Measurements from ENCODE around the gene EEA1. TPM values are rescaled to one million over a fixed set of nuclear protein-coding genes. Genes with fewer than 3 reads are reported as not detected.

The EEA1 gene
- total and polyA plus RNA-seq, 2 experiments from 2014 or later: 19.1 to 20.7 TPM

- TF ChIP-seq EZH2phosphoT487 (IDR thresholded peaks at IDR 0.05; ENCODE audit: low read depth, severe bottlenecking, unreplicated experiment): no peak
- TF ChIP-seq EZH2 (IDR thresholded peaks at IDR 0.05; ENCODE audit: borderline replicate concordance): no peak
- no peak for TF ChIP-seq CTCF (IDR thresholded peaks at IDR 0.05; ENCODE audit: poor library complexity)
- Histone ChIP-seq H3K36me3 (replicated peaks; ENCODE audit: insufficient read depth, low read depth) (no peaks in the 10 kb centered on the region), H3K27me3 (no peaks in the 10 kb centered on the region), H2AFZ (no peak overlapping the region), H3K4me3 (no peak overlapping the region), H3K79me2 (peaks cover 7% of the 10 kb centered on the region), H3K4me1 (ENCODE audit: insufficient read depth) (no peaks in the 10 kb centered on the region), H3K27ac (no peak overlapping the region), H3K4me2 (no peak overlapping the region), H4K20me1 (ENCODE audit: insufficient read depth, poor library complexity, severe bottlenecking) (no peaks in the 10 kb centered on the region), H3K9me3 (ENCODE audit: low read depth) (no peaks in the 10 kb centered on the region), H3K9me2 (replicated peaks; ENCODE audit: insufficient read depth) (no peaks in the 10 kb centered on the region)
- 71% methylated on average over 2 of the region's 2 CpGs for WGBS (ENCODE audit: low lambda C conversion rate, missing lambda C conversion rate)
- DNase-seq (ENCODE audit: low spot score): no peak
These were observed 62.7 kb downstream of the EEA1 start for GRCh38 chr12:92866418-92866817.

- no peak overlapping the region for H2AFZ ChIP-seq
- H3K27ac ChIP-seq: no peak overlapping the region
- no peaks in the 10 kb centered on the region for H4K20me1 ChIP-seq (ENCODE audit: insufficient read depth, poor library complexity, severe bottlenecking)
- H3K4me2 ChIP-seq: no peak overlapping the region
- no peaks in the 10 kb centered on the region for H3K36me3 ChIP-seq (replicated peaks; ENCODE audit: insufficient read depth, low read depth)
- no peaks in the 10 kb centered on the region for H3K27me3 ChIP-seq
- H3K9me3 ChIP-seq (ENCODE audit: low read depth): no peaks in the 10 kb centered on the region
- DNase-seq (ENCODE audit: low spot score): no peak
- H3K4me1 ChIP-seq (ENCODE audit: insufficient read depth): no peaks in the 10 kb centered on the region
- H3K4me3 ChIP-seq: no peak overlapping the region
- WGBS (ENCODE audit: low lambda C conversion rate, missing lambda C conversion rate): 96% methylated on average over 1 of the region's 1 CpG
- peaks cover 7% of the 10 kb centered on the region for H3K79me2 ChIP-seq
- TF ChIP-seq CTCF (IDR thresholded peaks at IDR 0.05; ENCODE audit: poor library complexity) (no peak), EZH2 (IDR thresholded peaks at IDR 0.05; ENCODE audit: borderline replicate concordance) (no peak), EZH2phosphoT487 (IDR thresholded peaks at IDR 0.05; ENCODE audit: low read depth, severe bottlenecking, unreplicated experiment) (no peak)
- H3K9me2 ChIP-seq (replicated peaks; ENCODE audit: insufficient read depth): no peaks in the 10 kb centered on the region
These were observed 65.8 kb downstream of the EEA1 start for GRCh38 chr12:92863251-92863650.

- Histone ChIP-seq H3K4me3 (no peak overlapping the region), H2AFZ (no peak overlapping the region), H3K9me2 (replicated peaks; ENCODE audit: insufficient read depth) (no peaks in the 10 kb centered on the region), H4K20me1 (ENCODE audit: insufficient read depth, poor library complexity, severe bottlenecking) (no peaks in the 10 kb centered on the region), H3K27me3 (no peaks in the 10 kb centered on the region), H3K4me2 (no peak overlapping the region), H3K36me3 (replicated peaks; ENCODE audit: insufficient read depth, low read depth) (no peaks in the 10 kb centered on the region), H3K27ac (no peak overlapping the region), H3K4me1 (ENCODE audit: insufficient read depth) (no peaks in the 10 kb centered on the region), H3K9me3 (ENCODE audit: low read depth) (no peaks in the 10 kb centered on the region), H3K79me2 (peaks cover 7% of the 10 kb centered on the region)
- DNase-seq (ENCODE audit: low spot score): no peak
- no peak for TF ChIP-seq CTCF (IDR thresholded peaks at IDR 0.05; ENCODE audit: poor library complexity)
- 97% methylated on average over 4 of the region's 4 CpGs for WGBS (ENCODE audit: low lambda C conversion rate, missing lambda C conversion rate)
These were observed 67.7 kb downstream of the EEA1 start for GRCh38 chr12:92861381-92861780.

- no peaks in the 10 kb centered on the region for H4K20me1 ChIP-seq (ENCODE audit: insufficient read depth, poor library complexity, severe bottlenecking)
- H3K4me2 ChIP-seq: no peak overlapping the region
- TF ChIP-seq EZH2phosphoT487 (IDR thresholded peaks at IDR 0.05; ENCODE audit: low read depth, severe bottlenecking, unreplicated experiment) (no peak), CTCF (IDR thresholded peaks at IDR 0.05; ENCODE audit: poor library complexity) (no peak), EZH2 (IDR thresholded peaks at IDR 0.05; ENCODE audit: borderline replicate concordance) (no peak)
- H3K27ac ChIP-seq: no peak overlapping the region
- peaks cover 7% of the 10 kb centered on the region for H3K79me2 ChIP-seq
- H3K9me3 ChIP-seq (ENCODE audit: low read depth): no peaks in the 10 kb centered on the region
- no peaks in the 10 kb centered on the region for H3K4me1 ChIP-seq (ENCODE audit: insufficient read depth)
- no peak for DNase-seq (ENCODE audit: low spot score)
- H3K27me3 ChIP-seq: no peaks in the 10 kb centered on the region
- no peaks in the 10 kb centered on the region for H3K36me3 ChIP-seq (replicated peaks; ENCODE audit: insufficient read depth, low read depth)
- no peak overlapping the region for H3K4me3 ChIP-seq
- H3K9me2 ChIP-seq (replicated peaks; ENCODE audit: insufficient read depth): no peaks in the 10 kb centered on the region
- H2AFZ ChIP-seq: no peak overlapping the region
These were observed 68.6 kb downstream of the EEA1 start for GRCh38 chr12:92860521-92860920.

All from hepatocyte (in vitro differentiated cells).